Measurements from ENCODE around the gene TARDBP. TPM values are rescaled to one million over a fixed set of nuclear protein-coding genes. Genes with fewer than 3 reads are reported as not detected.

TARDBP gene
- polyA plus RNA-seq, 3 donors = 49.4 to 79.5 (median 61.4) TPM

GRCh38 chr1:11059155-11059967 lies 46.9 kb downstream of the TARDBP start:
- Histone ChIP-seq H3K27me3 (ENCODE audit: control insufficient read depth in 2 of 2, insufficient read depth in 2 of 2, low read length in 2 of 2) (no peaks in the 10 kb centered on the region), H3K79me2 (ENCODE audit: insufficient read depth, low read length) (peaks cover 12% of the 10 kb centered on the region), H4K20me1 (ENCODE audit: insufficient read depth, low read length) (no peaks in the 10 kb centered on the region), H3K9ac (ENCODE audit: insufficient read depth, low read length, poor library complexity, severe bottlenecking) (peak overlapping the region; percentile 77), H3K4me3 (replicated peaks in 1 of 3; ENCODE audit: low read depth in 2 of 3, low read length in 3 of 3) (peak overlapping the region; percentile 55 to 86 (median 75)), H3K4me2 (replicated peaks; ENCODE audit: extremely low read depth, low read length, poor library complexity, severe bottlenecking) (peak overlapping the region; percentile 97), H3K4me1 (ENCODE audit: control insufficient read depth in 1 of 2, insufficient read depth in 2 of 2, low read length in 2 of 2) (peaks cover 16 to 23% of the 10 kb centered on the region in 2 donors), H3K9me3 (replicated peaks in 1 of 2; ENCODE audit: control insufficient read depth in 1 of 2, insufficient read depth in 1 of 2, low read length in 2 of 2) (no peaks in the 10 kb centered on the region), H2AFZ (ENCODE audit: insufficient read depth, low read depth, low read length, poor library complexity, severe bottlenecking) (peak overlapping the region; percentile 86), H3K27ac (ENCODE audit: low read depth in 1 of 2, low read length in 2 of 2) (peak overlapping the region in 1 of 2 donors; percentile 51), H3K36me3 (replicated peaks in 1 of 2; ENCODE audit: control insufficient read depth in 1 of 2, insufficient read depth in 2 of 2, low read length in 2 of 2) (peaks cover 16 to 37% of the 10 kb centered on the region in 2 donors)
- Mint-ChIP-seq H3K27me3 (ENCODE audit: low read depth in 3 of 3) (no peaks in the 10 kb centered on the region), H3K4me1 (peaks cover 21% of the 10 kb centered on the region), H3K27ac (peak overlapping the region in 6 of 7 donors; percentile 46 to 90 (median 76)), H3K9me3 (peaks cover 0 to 3% (median 0%) of the 10 kb centered on the region in 7 donors), H3K4me3 (peak overlapping the region; percentile 93 to 97), H3K36me3 (peaks cover 21 to 49% of the 10 kb centered on the region in 2 donors)
- TF ChIP-seq CTCF (IDR thresholded peaks at IDR 0.05) = no peak
- WGBS (ENCODE audit: insufficient coverage) = 3% methylated on average over 65 of the region's 72 CpGs
- intact Hi-C loops (cut with micrococcal nuclease) = loop anchor here in 1 of 2 donors (2.0 kb wide), 1 partner anchor 45 kb away; no protein-coding TSS in a partner anchor
- no peak for DNase-seq

DNA sequence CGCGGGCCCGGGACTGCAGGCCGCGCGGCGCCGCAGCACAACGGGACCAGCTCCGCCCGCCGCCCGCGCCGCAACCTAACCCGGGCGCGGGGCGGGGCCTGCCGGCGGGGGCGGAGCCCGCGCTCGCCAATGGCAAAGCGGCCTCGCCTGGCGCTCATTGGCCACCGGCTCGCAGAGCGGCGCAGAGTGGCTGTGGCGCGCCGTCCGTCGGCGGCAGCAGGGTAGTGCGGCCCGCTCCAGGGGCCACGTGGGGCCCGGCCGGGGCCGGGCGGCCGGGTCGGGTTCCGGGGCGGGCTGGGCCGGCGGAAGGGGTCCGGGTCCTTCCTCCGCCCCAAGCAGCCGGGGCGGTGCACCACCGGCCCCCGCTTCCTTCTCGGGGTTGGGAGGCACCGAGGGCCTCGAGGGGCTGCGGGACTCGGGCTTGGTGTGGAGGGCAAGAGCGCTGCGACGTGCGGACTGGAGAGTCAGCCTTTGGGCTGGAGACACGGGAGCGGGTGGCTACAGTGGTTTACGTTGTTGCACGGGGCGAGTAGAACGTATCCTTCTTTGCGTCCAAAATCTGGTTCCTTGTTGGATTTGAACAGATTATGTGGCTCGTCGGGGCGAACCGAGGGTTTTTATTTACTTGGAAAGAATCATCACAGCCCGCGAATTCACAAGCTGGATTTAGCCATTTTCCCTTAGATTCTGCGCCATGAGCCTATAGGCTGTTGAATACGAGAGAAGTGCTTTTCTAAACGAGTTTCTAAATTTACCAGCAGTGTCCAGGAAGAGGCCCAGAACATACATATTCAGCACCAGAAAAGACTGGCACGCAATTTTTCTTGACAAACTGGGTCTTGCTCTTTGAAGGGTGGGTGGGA lies 47.7 kb downstream of the TARDBP start, which contains the start of gene SRM:
TSS of gene SRM (minus strand) at position 51 of the 863 bp plus-strand sequence. CDS start 75 bp downstream, outside the sequence.
- Mint-ChIP-seq H3K27ac (peak within 1 kb of the TSS; percentile 46 to 90 (median 78)), H3K9me3 (peaks cover 0 to 5% (median 2%) of the 10 kb centered on the region in 7 donors), H3K27me3 (ENCODE audit: low read depth in 3 of 3) (no peaks in the 10 kb centered on the region), H3K4me1 (peaks cover 21% of the 10 kb centered on the region), H3K4me3 (peak within 1 kb of the TSS; percentile 93 to 97), H3K36me3 (peaks cover 20 to 46% of the 10 kb centered on the region in 2 donors)
- Histone ChIP-seq H3K9me3 (replicated peaks in 1 of 2; ENCODE audit: control insufficient read depth in 1 of 2, insufficient read depth in 1 of 2, low read length in 2 of 2) (no peaks in the 10 kb centered on the region), H3K4me1 (ENCODE audit: control insufficient read depth in 1 of 2, insufficient read depth in 2 of 2, low read length in 2 of 2) (peaks cover 16 to 23% of the 10 kb centered on the region in 2 donors), H3K27me3 (ENCODE audit: control insufficient read depth in 2 of 2, insufficient read depth in 2 of 2, low read length in 2 of 2) (no peaks in the 10 kb centered on the region), H2AFZ (ENCODE audit: insufficient read depth, low read depth, low read length, poor library complexity, severe bottlenecking) (peak within 1 kb of the TSS; percentile 94), H3K4me2 (replicated peaks; ENCODE audit: extremely low read depth, low read length, poor library complexity, severe bottlenecking) (peak within 1 kb of the TSS; percentile 97), H3K9ac (ENCODE audit: insufficient read depth, low read length, poor library complexity, severe bottlenecking) (peak within 1 kb of the TSS; percentile 78), H4K20me1 (ENCODE audit: insufficient read depth, low read length) (no peaks in the 10 kb centered on the region), H3K79me2 (ENCODE audit: insufficient read depth, low read length) (peaks cover 12% of the 10 kb centered on the region), H3K4me3 (replicated peaks in 1 of 3; ENCODE audit: low read depth in 2 of 3, low read length in 3 of 3) (peak within 1 kb of the TSS; percentile 82 to 97 (median 96)), H3K36me3 (replicated peaks in 1 of 2; ENCODE audit: control insufficient read depth in 1 of 2, insufficient read depth in 2 of 2, low read length in 2 of 2) (peaks cover 17 to 36% of the 10 kb centered on the region in 2 donors), H3K27ac (ENCODE audit: low read depth in 1 of 2, low read length in 2 of 2) (peak within 1 kb of the TSS; percentile 33 to 75)
- peak; percentile 52 for TF ChIP-seq CTCF (IDR thresholded peaks at IDR 0.05)
- under 1% methylated on average over 74 of the region's 83 CpGs for WGBS (ENCODE audit: insufficient coverage)
- peak; percentile 77 to 90 (median 83) for DNase-seq
- intact Hi-C loops (cut with micrococcal nuclease) = loop anchor here in 1 of 2 donors (2.0 kb wide), 1 partner anchor 45 kb away; no protein-coding TSS in a partner anchor

Measured in CD14-positive monocyte (primary cell).